ENCODE results near the gene HDGFL3.

DNA sequence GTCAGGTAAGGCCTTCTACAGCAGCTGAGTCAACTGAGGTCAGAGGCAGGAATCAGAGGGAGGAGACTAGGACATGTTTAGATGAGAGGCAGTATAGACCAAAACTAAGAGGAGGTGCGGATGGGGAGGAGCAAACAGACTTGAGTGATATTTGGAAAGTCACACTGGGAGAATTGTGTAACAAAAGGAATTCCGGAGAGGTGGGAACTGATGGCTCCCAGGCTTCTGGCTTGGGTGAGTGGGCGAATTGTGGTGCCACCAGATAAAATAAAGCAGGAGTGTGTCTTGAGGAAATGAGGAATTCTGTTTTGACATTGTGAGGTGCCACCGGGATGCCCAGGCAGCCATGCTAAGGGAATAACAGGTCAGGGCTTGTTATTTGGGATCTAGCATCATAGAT, 103.5 kb downstream of the HDGFL3 start:
- TF ChIP-seq, protein P1, sequence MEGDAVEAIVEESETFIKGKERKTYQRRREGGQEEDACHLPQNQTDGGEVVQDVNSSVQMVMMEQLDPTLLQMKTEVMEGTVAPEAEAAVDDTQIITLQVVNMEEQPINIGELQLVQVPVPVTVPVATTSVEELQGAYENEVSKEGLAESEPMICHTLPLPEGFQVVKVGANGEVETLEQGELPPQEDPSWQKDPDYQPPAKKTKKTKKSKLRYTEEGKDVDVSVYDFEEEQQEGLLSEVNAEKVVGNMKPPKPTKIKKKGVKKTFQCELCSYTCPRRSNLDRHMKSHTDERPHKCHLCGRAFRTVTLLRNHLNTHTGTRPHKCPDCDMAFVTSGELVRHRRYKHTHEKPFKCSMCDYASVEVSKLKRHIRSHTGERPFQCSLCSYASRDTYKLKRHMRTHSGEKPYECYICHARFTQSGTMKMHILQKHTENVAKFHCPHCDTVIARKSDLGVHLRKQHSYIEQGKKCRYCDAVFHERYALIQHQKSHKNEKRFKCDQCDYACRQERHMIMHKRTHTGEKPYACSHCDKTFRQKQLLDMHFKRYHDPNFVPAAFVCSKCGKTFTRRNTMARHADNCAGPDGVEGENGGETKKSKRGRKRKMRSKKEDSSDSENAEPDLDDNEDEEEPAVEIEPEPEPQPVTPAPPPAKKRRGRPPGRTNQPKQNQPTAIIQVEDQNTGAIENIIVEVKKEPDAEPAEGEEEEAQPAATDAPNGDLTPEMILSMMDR (IDR thresholded peaks at IDR 0.05), result no peak
- no peak for TF ChIP-seq POLR2A (IDR thresholded peaks at IDR 0.05)
